ENCODE measurements around the gene ACADVL. TPM values are rescaled to one million over a fixed set of nuclear protein-coding genes. Genes with fewer than 3 reads are reported as not detected.
"Not testable (repeated sequence)": the region's sequence is repeated elsewhere in the genome, so short reads cannot be mapped to it uniquely, and the experiment has no call there.

The ACADVL gene
- total and polyA plus RNA-seq, 7 donors: 211 to 587 (median 353) TPM

- Histone ChIP-seq H3K4me3 (peak overlapping the region; percentile 74 to 100 (median 94)), H3K36me3 (peaks cover 19 to 51% (median 26%) of the 10 kb centered on the region in 4 donors), H3K4me1 (peaks cover 0 to 41% (median 39%) of the 10 kb centered on the region in 4 donors), H3K27ac (peak overlapping the region; percentile 96 to 99 (median 98)), H3K27me3 (no peaks in the 10 kb centered on the region), H3K9me3 (no peaks in the 10 kb centered on the region)
- intact Hi-C loops (cut with DNase I): loop anchor here (5.0 kb wide), 3 partner anchors 66 to 601 kb away; partner anchors contain the start of genes EIF5A and TMEM256
- TF ChIP-seq POLR2AphosphoS5 (IDR thresholded peaks at IDR 0.05) (no peak), EP300 (IDR thresholded peaks at IDR 0.05) (no peak), POLR2A (IDR thresholded peaks at IDR 0.05) (no peak), CTCF (IDR thresholded peaks at IDR 0.05) (no peak)
- WGBS, 2 donors: 11 to 46% methylated on average over 9 of the region's 9 CpGs
- no peak for DNase-seq
Measured at GRCh38 chr17:7241090-7241733, 21.5 kb downstream of the ACADVL start.

- intact Hi-C loops (cut with DNase I): loop anchor here (5.0 kb wide), 3 partner anchors 65 to 600 kb away; partner anchors contain the start of genes EIF5A and TMEM256
- peak within 1 kb of the TSS; percentile 96 to 99 (median 98) for H3K27ac ChIP-seq
- peaks cover 20 to 50% (median 30%) of the 10 kb centered on the region in 4 donors for H3K36me3 ChIP-seq
- peak; percentile 97 for DNase-seq
- H3K9me3 ChIP-seq: no peaks in the 10 kb centered on the region
- H3K4me3 ChIP-seq: peak within 1 kb of the TSS; percentile 74 to 100 (median 94)
- WGBS, 2 donors: 0% methylated on average over 62 of the region's 62 CpGs
- peaks cover 0 to 38% (median 35%) of the 10 kb centered on the region in 4 donors for H3K4me1 ChIP-seq
- no peak for TF ChIP-seq CTCF (IDR thresholded peaks at IDR 0.05)
- TF ChIP-seq EP300 (IDR thresholded peaks at IDR 0.05): no peak
- peak; percentile 74 to 85 (median 80) for TF ChIP-seq POLR2AphosphoS5 (IDR thresholded peaks at IDR 0.05)
- peak; percentile 71 to 77 for TF ChIP-seq POLR2A (IDR thresholded peaks at IDR 0.05)
- H3K27me3 ChIP-seq: no peaks in the 10 kb centered on the region
Measured at GRCh38 chr17:7241783-7242716, 22.3 kb downstream of the ACADVL start, which contains the start of gene GABARAP. Gene GABARAP (minus strand): TSS chr17:7242449. CDS start chr17:7242330, 119 bp downstream.

GRCh38 chr17:7242717-7243452 is 23.1 kb downstream of the ACADVL start:
- WGBS, 2 donors: 1 to 2% methylated on average over 49 of the region's 49 CpGs
- Histone ChIP-seq H3K4me1 (peaks cover 0 to 31% (median 28%) of the 10 kb centered on the region in 4 donors), H3K27me3 (no peaks in the 10 kb centered on the region), H3K36me3 (peaks cover 20 to 49% (median 31%) of the 10 kb centered on the region in 4 donors), H3K4me3 (peak overlapping the region; percentile 74 to 100 (median 94)), H3K9me3 (no peaks in the 10 kb centered on the region), H3K27ac (peak overlapping the region; percentile 96 to 99 (median 98))
- intact Hi-C loops (cut with DNase I): loop anchor here (5.0 kb wide), 3 partner anchors 64 to 599 kb away; partner anchors contain the start of genes EIF5A and TMEM256
- peak; percentile 99 for DNase-seq
- TF ChIP-seq POLR2AphosphoS5 (IDR thresholded peaks at IDR 0.05) (peak; percentile 84 to 96 (median 92)), POLR2A (IDR thresholded peaks at IDR 0.05) (peak in 1 of 2 donors; percentile 64), EP300 (IDR thresholded peaks at IDR 0.05) (peak in 2 of 4 donors; percentile 87 to 88), CTCF (IDR thresholded peaks at IDR 0.05) (no peak)

- TF ChIP-seq CTCF (IDR thresholded peaks at IDR 0.05): no peak
- no peak for TF ChIP-seq POLR2AphosphoS5 (IDR thresholded peaks at IDR 0.05)
- no peak for TF ChIP-seq EP300 (IDR thresholded peaks at IDR 0.05)
- no peak for TF ChIP-seq POLR2A (IDR thresholded peaks at IDR 0.05)
- Histone ChIP-seq H3K27me3 (no peaks in the 10 kb centered on the region), H3K4me3 (peak overlapping the region; percentile 74 to 100 (median 94)), H3K9me3 (no peaks in the 10 kb centered on the region), H3K27ac (peak overlapping the region; percentile 96 to 99 (median 98)), H3K4me1 (peaks cover 0 to 31% (median 29%) of the 10 kb centered on the region in 4 donors), H3K36me3 (peaks cover 20 to 49% (median 31%) of the 10 kb centered on the region in 4 donors)
- 23 to 54% methylated on average over 2 of the region's 2 CpGs for WGBS, 2 donors
- intact Hi-C loops (cut with DNase I): loop anchor here (5.0 kb wide), 3 partner anchors 64 to 599 kb away; partner anchors contain the start of genes EIF5A and TMEM256
- DNase-seq: no peak
Measured at GRCh38 chr17:7243453-7243729, 23.7 kb downstream of the ACADVL start.

- Histone ChIP-seq H3K36me3 (peaks cover 20 to 49% (median 31%) of the 10 kb centered on the region in 4 donors), H3K27ac (peak overlapping the region; percentile 96 to 99 (median 98)), H3K4me1 (peaks cover 0 to 34% (median 34%) of the 10 kb centered on the region in 4 donors)
- not testable (repeated sequence) for H3K4me3 ChIP-seq, H3K27me3 ChIP-seq, H3K9me3 ChIP-seq
- intact Hi-C loops (cut with DNase I): loop anchor here (5.0 kb wide), 3 partner anchors 63 to 598 kb away; partner anchors contain the start of genes EIF5A and TMEM256
- DNase-seq: peak; percentile 61
- WGBS, 2 donors: 76 to 87% methylated on average over 10 of the region's 10 CpGs
Measured at GRCh38 chr17:7243838-7244237, 24.1 kb downstream of the ACADVL start.

Data from sigmoid colon (tissue), 7 donors.